GM13977 (cell line): ENCODE results near the gene ERGIC2.
"Not testable (repeated sequence)": the region's sequence is repeated elsewhere in the genome, so short reads cannot be mapped to it uniquely, and the experiment has no call there.

Experiments used
- DNase-seq: peaks from one replicate; pipeline ENCODE4 v3.0.0; 2012; ENCODE audit warnings: low spot score
- in situ Hi-C: fragments of 300-500 bp; cut with MboI; formaldehyde crosslinking; loops from one replicate; pipeline ENCODE4 v1.12.0; 2022; ENCODE audit warnings: low sequenced_read_pairs, low pct_unique_long_range_greater_than_20kb, mixed read lengths, inconsistent platforms; ENCODE audit not compliant: unreplicated experiment
- TF ChIP-seq, protein P1 (sequence below): IDR thresholded peaks from 2 replicates; pipeline ENCODE4 v1.5.1; 2012; ENCODE audit warnings: mild to moderate bottlenecking, control low read depth; ENCODE audit not compliant: insufficient read depth; ENCODE audit errors: extremely low read depth, missing control alignments

The ERGIC2 gene

DNA sequence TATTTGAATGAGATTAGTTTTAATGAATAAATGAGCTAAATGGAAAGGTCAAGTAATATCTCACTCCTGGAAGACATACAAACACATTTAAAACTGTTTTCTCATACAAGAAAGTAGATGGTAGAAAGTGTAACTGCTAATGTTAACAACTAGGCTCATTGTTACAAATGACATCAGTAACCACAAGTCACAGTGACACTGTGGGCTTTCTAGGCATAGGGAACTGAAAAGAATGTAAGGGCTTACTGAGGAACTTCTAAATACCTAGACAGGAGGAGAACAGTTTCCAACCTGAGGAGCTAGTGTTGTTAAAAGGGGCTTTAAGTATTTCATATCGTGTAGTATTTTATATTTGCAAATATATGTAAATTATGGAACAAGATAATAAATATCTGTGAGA, 17.5 kb upstream of the ERGIC2 start:
- in situ Hi-C loops, result no loop called here
- DNase-seq, result peak; percentile 16
- TF ChIP-seq, protein P1, sequence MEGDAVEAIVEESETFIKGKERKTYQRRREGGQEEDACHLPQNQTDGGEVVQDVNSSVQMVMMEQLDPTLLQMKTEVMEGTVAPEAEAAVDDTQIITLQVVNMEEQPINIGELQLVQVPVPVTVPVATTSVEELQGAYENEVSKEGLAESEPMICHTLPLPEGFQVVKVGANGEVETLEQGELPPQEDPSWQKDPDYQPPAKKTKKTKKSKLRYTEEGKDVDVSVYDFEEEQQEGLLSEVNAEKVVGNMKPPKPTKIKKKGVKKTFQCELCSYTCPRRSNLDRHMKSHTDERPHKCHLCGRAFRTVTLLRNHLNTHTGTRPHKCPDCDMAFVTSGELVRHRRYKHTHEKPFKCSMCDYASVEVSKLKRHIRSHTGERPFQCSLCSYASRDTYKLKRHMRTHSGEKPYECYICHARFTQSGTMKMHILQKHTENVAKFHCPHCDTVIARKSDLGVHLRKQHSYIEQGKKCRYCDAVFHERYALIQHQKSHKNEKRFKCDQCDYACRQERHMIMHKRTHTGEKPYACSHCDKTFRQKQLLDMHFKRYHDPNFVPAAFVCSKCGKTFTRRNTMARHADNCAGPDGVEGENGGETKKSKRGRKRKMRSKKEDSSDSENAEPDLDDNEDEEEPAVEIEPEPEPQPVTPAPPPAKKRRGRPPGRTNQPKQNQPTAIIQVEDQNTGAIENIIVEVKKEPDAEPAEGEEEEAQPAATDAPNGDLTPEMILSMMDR, result no peak

DNA sequence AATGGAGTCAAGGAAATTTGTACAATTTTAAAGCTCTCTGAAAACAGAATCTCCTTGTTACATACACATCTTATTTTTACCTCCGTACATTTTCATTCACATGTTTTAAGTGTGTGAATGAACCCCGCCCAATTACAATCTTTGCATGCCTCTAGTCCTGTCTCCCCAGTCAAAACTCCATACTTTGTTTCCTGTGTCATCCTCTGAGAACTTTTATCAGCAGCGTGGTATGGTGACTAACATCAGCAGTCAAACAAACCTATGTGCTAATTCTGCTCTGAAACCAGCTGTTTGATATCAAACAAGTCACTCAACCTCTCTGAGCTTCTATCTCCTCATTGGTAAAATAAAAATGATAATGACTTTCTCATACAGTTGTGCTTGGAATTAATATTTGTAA, 15.8 kb upstream of the ERGIC2 start:
- in situ Hi-C loops, result no loop called here
- TF ChIP-seq, protein P1, result no peak
- DNase-seq, result no peak

DNA sequence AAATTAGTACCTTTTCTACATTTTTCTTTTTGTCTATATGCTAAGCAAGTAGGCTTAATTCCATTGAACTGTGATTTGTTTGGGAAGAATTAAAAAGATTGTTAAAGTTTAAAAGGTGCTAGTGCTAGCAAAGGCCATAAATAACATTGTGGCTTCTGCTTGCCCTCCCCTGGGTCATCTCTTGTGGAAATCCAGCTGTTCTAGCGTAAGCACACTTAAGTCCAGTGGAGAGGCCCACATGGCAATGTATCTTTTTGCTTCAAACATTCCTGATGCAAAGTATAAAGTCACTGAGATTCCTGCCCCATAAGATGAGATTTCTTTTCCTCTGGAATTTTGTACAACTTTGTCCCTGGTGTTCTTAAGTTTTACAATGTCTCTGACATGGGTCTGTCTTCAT, 14.4 kb upstream of the ERGIC2 start:
- TF ChIP-seq, protein P1, result no peak
- DNase-seq, result no peak
- in situ Hi-C loops, result no loop called here

DNA sequence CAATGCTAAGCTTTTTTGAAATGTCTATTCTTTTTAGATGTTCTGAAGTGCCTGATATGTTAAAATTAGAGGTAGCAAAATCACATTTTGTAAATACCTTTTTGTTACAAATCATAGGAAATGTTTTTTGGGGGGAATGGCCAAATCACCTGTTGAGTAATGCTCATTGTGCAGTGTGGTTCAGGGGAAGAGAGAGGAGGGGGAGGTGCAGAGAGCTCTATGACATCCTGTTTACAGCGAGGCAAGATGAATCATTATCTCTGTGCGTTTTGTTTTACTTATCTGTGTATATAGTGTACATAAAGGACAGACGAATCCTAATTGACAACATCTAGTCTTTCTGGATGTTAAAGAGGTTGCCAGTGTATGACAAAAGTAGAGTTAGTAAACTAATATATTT, 9.4 kb upstream of the ERGIC2 start:
- DNase-seq, in situ Hi-C loops: not testable (repeated sequence)

DNA sequence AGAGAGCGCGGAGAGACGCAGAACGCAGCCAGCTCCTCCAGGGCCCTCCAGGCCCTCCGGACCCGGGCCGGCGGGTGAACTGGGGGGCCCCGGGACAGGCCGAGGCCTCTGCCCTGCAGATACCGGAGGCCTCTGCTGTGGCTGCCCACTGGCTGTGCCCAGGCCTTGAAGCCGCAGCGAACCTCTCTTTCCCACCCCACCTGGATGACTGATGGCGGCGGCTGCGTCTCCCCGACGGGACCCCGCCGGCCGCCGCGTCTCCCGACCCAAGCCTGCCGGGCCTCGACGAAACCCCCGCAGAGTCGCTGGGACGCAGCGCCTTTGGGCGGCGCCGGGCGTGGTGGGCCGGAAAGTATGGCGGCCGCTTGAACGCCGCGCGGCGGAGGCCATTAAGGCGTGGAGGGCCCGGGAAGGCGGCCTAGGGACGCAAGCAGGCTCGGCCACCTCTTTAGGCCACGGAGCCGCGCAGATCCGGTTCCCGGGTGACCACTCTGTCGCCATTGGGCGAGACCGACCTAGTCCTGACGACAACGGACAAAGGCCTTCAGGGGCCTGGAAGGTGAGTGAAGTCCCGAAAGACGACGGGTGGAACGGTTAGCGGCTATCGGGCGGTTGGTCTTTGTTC, 8.4 kb upstream of the ERGIC2 start:
- TF ChIP-seq, protein P1, result no peak
- in situ Hi-C loops, result no loop called here
- DNase-seq, result no peak

DNA sequence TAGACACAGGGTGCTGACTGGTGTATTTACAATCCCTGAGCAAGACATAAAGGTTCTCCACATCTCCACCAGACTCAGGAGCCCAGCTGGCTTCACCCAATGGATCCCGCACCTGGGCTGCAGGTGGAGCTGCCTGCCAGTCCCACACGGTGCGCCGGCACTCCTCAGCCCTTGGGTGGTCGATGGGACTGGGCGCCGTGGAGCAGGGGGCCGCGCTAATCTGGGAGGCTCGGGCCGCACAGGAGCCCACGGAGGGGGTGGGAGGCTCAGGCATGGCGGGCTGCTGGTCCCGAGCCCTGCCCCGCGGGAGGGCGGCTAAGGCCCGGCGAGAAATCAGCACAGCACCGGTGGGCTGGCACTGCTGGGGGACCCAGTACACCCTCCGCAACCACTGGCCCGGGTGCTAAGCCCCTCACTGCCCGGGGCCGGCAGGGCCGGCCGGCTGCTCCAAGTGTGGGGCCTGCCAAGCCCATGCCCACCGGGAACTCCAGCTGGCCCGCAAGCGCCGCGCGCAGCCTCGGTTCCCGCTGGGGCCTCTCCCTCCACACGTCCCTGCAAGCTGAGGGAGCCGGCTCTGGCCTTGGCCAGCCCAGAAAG, 5.2 kb upstream of the ERGIC2 start:
- in situ Hi-C loops, DNase-seq: not testable (repeated sequence)

DNA sequence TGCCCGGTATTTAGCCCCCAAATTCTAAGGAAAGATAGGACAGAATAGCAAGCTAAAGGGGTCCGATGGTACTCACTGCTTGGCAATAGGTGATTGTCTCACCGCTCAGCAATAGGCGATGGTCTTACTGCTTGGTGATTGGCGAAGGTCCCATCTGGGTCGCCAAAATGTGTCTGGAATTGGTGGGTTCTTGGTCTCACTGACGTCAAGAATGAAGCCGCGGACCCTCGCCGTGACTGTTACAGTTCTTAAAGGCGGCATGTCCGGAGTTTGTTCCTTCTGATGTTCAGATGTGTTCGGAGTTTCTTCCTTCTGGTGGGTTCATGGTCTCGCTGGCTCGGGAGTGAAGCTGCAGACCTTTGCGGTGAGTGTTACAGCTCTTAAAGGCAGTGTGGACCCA, 4.2 kb upstream of the ERGIC2 start:
- DNase-seq, in situ Hi-C loops: not testable (repeated sequence)

DNA sequence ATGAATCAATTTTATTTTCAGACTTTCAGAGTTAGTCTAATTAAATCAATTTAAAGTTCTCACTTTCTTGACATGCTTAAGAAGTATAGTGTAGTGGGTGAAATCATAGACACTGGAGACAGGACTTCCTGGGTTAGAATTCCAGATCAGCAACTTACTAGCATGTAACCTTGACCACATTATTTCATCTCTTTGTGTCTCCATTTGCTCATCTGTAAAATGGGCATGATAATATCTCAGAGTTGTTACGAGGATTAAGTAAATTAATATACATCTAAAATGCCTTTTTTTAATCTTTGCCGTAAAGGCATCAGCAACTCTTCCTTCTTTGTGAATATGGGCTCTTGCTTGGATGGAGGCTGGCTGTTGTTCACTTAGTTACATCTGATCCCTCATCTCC, 1.3 kb upstream of the ERGIC2 start:
- in situ Hi-C loops, result no loop called here
- DNase-seq, result no peak
- TF ChIP-seq, protein P1, result no peak
